Neural cell (in vitro differentiated cells): Measurements from ENCODE around the gene COX8A. TPM values are rescaled to one million over a fixed set of nuclear protein-coding genes. Genes with fewer than 3 reads are reported as not detected.

Experiments used
- H2AFZ ChIP-seq: fragments of 200-600, 300-800 bp; sonication (generic), shearing (Covaris generic); 2 replicates; pipeline ENCODE4 v1.6.0; 2014; ENCODE audit warnings: low read depth, mild to moderate bottlenecking, antibody characterized with exemption, low read length, moderate library complexity
- H3F3A ChIP-seq: fragments of 200-600 bp; shearing (Covaris generic); 2 replicates; pipeline ENCODE4 v1.6.1; 2016; ENCODE audit warnings: mild to moderate bottlenecking, moderate library complexity, mixed read lengths, antibody characterized with exemption, low read length; ENCODE audit not compliant: insufficient read depth, poor library complexity, severe bottlenecking
- H3K27ac ChIP-seq: fragments of 200-600, 300-800 bp; sonication (generic), shearing (Covaris generic); 2 replicates; pipeline ENCODE4 v1.5.1; 2014; ENCODE audit warnings: mild to moderate bottlenecking, low read length, moderate library complexity
- H3K27me3 ChIP-seq: fragments of 300-800, 200-600 bp; sonication (generic), shearing (Covaris generic); 2 replicates; pipeline ENCODE4 v1.6.0; 2014; ENCODE audit warnings: mild to moderate bottlenecking, low read depth, low read length, moderate library complexity; ENCODE audit not compliant: insufficient read depth
- H3K36me3 ChIP-seq: fragments of 300-800, 200-600 bp; sonication (generic), shearing (Covaris generic); 2 replicates; pipeline ENCODE4 v1.5.1; 2014; ENCODE audit warnings: mild to moderate bottlenecking, antibody characterized with exemption, low read length, moderate library complexity; ENCODE audit not compliant: insufficient read depth
- H3K4me2 ChIP-seq: fragments of 300-800, 200-600 bp; sonication (generic), shearing (Covaris generic); 2 replicates; pipeline ENCODE4 v1.6.0; 2014; ENCODE audit warnings: mild to moderate bottlenecking, low read length
- H3K4me3 ChIP-seq: fragments of 300-800, 200-600 bp; sonication (generic), shearing (Covaris generic); 2 replicates; pipeline ENCODE4 v1.5.1; 2014; ENCODE audit warnings: mild to moderate bottlenecking, low read length, moderate library complexity
- H3K79me2 ChIP-seq: fragments of 200-600 bp; shearing (Covaris generic); replicated peaks from 2 replicates; pipeline ENCODE4 v1.6.0; 2014; ENCODE audit warnings: mild to moderate bottlenecking, low read length, moderate library complexity; ENCODE audit not compliant: insufficient read depth
- H3K9ac ChIP-seq: fragments of 300-800, 200-600 bp; sonication (generic), shearing (Covaris generic); 2 replicates; pipeline ENCODE4 v1.6.1; 2016; ENCODE audit warnings: mild to moderate bottlenecking, low read length, mixed read lengths
- H3K9me2 ChIP-seq: fragments of 200-600 bp; shearing (Covaris generic); 2 replicates; pipeline ENCODE4 v1.6.1; 2016; ENCODE audit warnings: mild to moderate bottlenecking, low read length, mixed read lengths; ENCODE audit not compliant: insufficient read depth
- H3K9me3 ChIP-seq: fragments of 200-600, 300-800 bp; sonication (generic), shearing (Covaris generic); 2 replicates; pipeline ENCODE4 v1.6.1; 2016; ENCODE audit warnings: mild to moderate bottlenecking, mixed run types, low read length, moderate library complexity, mixed read lengths
- H4K20me1 ChIP-seq: fragments of 200-600 bp; shearing (Covaris generic); 2 replicates; pipeline ENCODE4 v1.6.1; 2016; ENCODE audit warnings: mild to moderate bottlenecking, mixed run types; ENCODE audit not compliant: insufficient read depth
- EP300 ChIP-seq: fragments of 450-650 bp; conservative IDR thresholded peaks from 2 replicates; pipeline ENCODE4 v1.6.1; 2014; ENCODE audit warnings: antibody characterized with exemption, mild to moderate bottlenecking, moderate library complexity; ENCODE audit not compliant: poor library complexity, severe bottlenecking
- EZH2 ChIP-seq: fragments of 200-600, 300-800 bp; shearing (Covaris generic), sonication (generic); IDR thresholded peaks from 2 replicates; pipeline ENCODE4 v1.6.1; 2014; ENCODE audit warnings: antibody characterized with exemption, low read length, borderline replicate concordance, mild to moderate bottlenecking; ENCODE audit not compliant: insufficient read depth, poor library complexity, severe bottlenecking
- MXI1 ChIP-seq: fragments of 450-650 bp; conservative IDR thresholded peaks from 2 replicates; pipeline ENCODE4 v1.6.1; 2014; ENCODE audit warnings: antibody characterized with exemption, mild to moderate bottlenecking; ENCODE audit not compliant: poor library complexity, severe bottlenecking
- POLR2AphosphoS5 ChIP-seq: IDR thresholded peaks from 2 replicates; pipeline ENCODE4 v1.6.1; 2012
- RAD21 ChIP-seq: fragments of 450-650 bp; conservative IDR thresholded peaks from 2 replicates; pipeline ENCODE4 v1.6.1; 2014; ENCODE audit warnings: antibody characterized with exemption, mild to moderate bottlenecking, moderate library complexity
- SMC3 ChIP-seq: fragments of 450-650 bp; conservative IDR thresholded peaks from 2 replicates; pipeline ENCODE4 v1.6.1; 2014; ENCODE audit warnings: antibody characterized with exemption, mild to moderate bottlenecking, moderate library complexity; ENCODE audit not compliant: poor library complexity
- TAF1 ChIP-seq: IDR thresholded peaks from 2 replicates; pipeline ENCODE4 v1.6.1; 2012; ENCODE audit warnings: low read depth
- polyA plus RNA-seq: library from polyadenylated mRNA; depleted of rRNA; stranded (reverse); fragments of >200 nt; gene quantifications from 2 replicates; pipeline ENCODE4 v1.2.3, GENCODE V29; 2014
- TF ChIP-seq, protein P1 (sequence below): fragments of 450-650 bp; IDR thresholded peaks from 2 replicates; pipeline ENCODE4 v1.5.1; 2014; ENCODE audit warnings: antibody characterized with exemption, mild to moderate bottlenecking, moderate library complexity; ENCODE audit not compliant: poor library complexity, severe bottlenecking
- TF ChIP-seq, protein P2 (sequence below): IDR thresholded peaks from 2 replicates; pipeline ENCODE4 v1.6.1; 2012; ENCODE audit warnings: borderline replicate concordance

COX8A gene
- polyA plus RNA-seq, 1 donor from 2014 or later, result 863 TPM

DNA sequence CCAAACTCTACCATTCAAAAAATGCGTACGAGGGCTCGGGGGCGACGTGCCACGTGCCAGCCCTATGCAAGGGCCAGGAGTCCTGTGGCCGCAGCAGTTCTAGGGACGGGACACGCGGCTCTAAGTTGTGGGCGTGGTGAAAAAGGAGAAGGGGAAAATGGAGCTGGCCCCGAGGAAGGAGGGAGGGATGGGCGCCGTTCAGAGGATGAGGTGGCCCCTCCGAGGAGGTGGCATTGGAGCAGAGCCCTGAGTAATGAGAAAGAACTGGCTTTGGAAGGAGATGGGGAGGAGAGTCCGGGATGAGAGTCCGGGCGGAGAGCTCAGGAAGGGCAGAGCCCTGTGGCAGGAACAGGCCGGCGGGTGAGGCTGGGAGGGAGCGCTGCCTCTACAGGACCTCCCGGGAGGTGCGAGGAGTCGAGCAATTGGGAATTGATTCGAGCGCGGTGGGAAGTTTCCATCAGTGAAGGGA lies 32.8 kb downstream of the COX8A start:
- H3K36me3 ChIP-seq, result no peaks in the 10 kb centered on the region
- H3K79me2 ChIP-seq, result no peaks in the 10 kb centered on the region
- peaks cover 7% of the 10 kb centered on the region for H3K27me3 ChIP-seq
- H3K4me3 ChIP-seq, result peak overlapping the region; percentile 50
- no peaks in the 10 kb centered on the region for H3F3A ChIP-seq
- no peak overlapping the region for H3K4me2 ChIP-seq
- no peaks in the 10 kb centered on the region for H4K20me1 ChIP-seq
- no peaks in the 10 kb centered on the region for H3K9me2 ChIP-seq
- no peaks in the 10 kb centered on the region for H3K9me3 ChIP-seq
- H3K27ac ChIP-seq, result no peak overlapping the region
- no peak overlapping the region for H3K9ac ChIP-seq
- H2AFZ ChIP-seq, result no peak overlapping the region
- no peak for TF ChIP-seq EZH2
- TF ChIP-seq, protein P1, sequence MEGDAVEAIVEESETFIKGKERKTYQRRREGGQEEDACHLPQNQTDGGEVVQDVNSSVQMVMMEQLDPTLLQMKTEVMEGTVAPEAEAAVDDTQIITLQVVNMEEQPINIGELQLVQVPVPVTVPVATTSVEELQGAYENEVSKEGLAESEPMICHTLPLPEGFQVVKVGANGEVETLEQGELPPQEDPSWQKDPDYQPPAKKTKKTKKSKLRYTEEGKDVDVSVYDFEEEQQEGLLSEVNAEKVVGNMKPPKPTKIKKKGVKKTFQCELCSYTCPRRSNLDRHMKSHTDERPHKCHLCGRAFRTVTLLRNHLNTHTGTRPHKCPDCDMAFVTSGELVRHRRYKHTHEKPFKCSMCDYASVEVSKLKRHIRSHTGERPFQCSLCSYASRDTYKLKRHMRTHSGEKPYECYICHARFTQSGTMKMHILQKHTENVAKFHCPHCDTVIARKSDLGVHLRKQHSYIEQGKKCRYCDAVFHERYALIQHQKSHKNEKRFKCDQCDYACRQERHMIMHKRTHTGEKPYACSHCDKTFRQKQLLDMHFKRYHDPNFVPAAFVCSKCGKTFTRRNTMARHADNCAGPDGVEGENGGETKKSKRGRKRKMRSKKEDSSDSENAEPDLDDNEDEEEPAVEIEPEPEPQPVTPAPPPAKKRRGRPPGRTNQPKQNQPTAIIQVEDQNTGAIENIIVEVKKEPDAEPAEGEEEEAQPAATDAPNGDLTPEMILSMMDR, result no peak
- TF ChIP-seq POLR2AphosphoS5, result no peak
- TF ChIP-seq TAF1, result no peak
- TF ChIP-seq SMC3, result no peak
- TF ChIP-seq RAD21, result no peak
- no peak for TF ChIP-seq MXI1
- TF ChIP-seq EP300, result no peak

DNA sequence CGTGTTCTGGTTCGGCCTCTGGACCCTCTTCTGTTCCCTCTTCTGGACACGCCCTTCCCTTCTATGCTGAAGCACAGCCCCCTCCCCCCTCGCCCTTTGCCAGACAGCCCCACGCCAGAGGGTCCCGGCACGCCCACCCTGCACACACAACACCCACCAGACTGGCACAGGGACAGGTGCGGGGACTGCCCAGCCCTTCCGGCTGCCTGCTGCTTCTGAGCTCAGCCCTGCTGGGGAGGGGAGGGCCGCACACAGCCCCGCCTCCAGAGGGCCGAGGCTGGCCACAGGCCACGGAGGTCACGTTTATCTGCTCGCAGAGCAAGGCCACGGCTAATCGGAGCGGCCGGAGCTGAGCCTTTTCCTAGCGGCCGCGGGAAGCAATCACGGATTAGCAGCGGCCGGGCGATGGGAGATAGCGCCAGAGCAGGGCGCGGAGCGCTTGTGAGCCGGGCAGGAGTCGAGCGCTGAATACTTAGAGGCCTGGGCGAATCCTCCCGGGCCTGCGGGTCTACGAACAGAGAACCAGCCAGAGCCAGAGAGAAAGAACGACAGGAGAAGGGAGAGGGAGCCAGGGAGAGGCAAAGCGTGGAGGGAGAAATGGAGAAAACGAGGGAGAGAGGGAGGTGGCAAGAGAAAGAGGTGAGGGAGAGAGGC lies 33.3 kb downstream of the COX8A start:
- peak overlapping the region; percentile 8 for H2AFZ ChIP-seq
- no peaks in the 10 kb centered on the region for H4K20me1 ChIP-seq
- no peaks in the 10 kb centered on the region for H3K9me2 ChIP-seq
- no peaks in the 10 kb centered on the region for H3K9me3 ChIP-seq
- no peaks in the 10 kb centered on the region for H3F3A ChIP-seq
- peak overlapping the region; percentile 55 for H3K4me2 ChIP-seq
- peak overlapping the region; percentile 37 for H3K9ac ChIP-seq
- no peaks in the 10 kb centered on the region for H3K36me3 ChIP-seq
- H3K27ac ChIP-seq, result no peak overlapping the region
- no peaks in the 10 kb centered on the region for H3K79me2 ChIP-seq
- H3K4me3 ChIP-seq, result peak overlapping the region; percentile 50
- H3K27me3 ChIP-seq, result peaks cover 7% of the 10 kb centered on the region
- TF ChIP-seq EZH2 (no peak), EP300 (no peak), SMC3 (peak; percentile 35), RAD21 (peak; percentile 32), TAF1 (no peak), POLR2AphosphoS5 (no peak), MXI1 (no peak)
- TF ChIP-seq, protein P2, sequence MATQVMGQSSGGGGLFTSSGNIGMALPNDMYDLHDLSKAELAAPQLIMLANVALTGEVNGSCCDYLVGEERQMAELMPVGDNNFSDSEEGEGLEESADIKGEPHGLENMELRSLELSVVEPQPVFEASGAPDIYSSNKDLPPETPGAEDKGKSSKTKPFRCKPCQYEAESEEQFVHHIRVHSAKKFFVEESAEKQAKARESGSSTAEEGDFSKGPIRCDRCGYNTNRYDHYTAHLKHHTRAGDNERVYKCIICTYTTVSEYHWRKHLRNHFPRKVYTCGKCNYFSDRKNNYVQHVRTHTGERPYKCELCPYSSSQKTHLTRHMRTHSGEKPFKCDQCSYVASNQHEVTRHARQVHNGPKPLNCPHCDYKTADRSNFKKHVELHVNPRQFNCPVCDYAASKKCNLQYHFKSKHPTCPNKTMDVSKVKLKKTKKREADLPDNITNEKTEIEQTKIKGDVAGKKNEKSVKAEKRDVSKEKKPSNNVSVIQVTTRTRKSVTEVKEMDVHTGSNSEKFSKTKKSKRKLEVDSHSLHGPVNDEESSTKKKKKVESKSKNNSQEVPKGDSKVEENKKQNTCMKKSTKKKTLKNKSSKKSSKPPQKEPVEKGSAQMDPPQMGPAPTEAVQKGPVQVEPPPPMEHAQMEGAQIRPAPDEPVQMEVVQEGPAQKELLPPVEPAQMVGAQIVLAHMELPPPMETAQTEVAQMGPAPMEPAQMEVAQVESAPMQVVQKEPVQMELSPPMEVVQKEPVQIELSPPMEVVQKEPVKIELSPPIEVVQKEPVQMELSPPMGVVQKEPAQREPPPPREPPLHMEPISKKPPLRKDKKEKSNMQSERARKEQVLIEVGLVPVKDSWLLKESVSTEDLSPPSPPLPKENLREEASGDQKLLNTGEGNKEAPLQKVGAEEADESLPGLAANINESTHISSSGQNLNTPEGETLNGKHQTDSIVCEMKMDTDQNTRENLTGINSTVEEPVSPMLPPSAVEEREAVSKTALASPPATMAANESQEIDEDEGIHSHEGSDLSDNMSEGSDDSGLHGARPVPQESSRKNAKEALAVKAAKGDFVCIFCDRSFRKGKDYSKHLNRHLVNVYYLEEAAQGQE, result no peak
- TF ChIP-seq, protein P1, result peak; percentile 53
